GM06990 (cell line): ENCODE data around the gene ZNF502.

Source experiments
- DNase-seq: peaks from one replicate; pipeline ENCODE4 v3.0.0-alpha.2; 2011; ENCODE audit not compliant: insufficient read length; ENCODE audit errors: extremely low read depth
- H3K27me3 ChIP-seq: replicated peaks from 2 replicates; pipeline ENCODE4 v1.6.0; 2011; ENCODE audit warnings: low read length; ENCODE audit not compliant: control insufficient read depth, insufficient read depth
- H3K36me3 ChIP-seq: 2 replicates; pipeline ENCODE4 v1.5.1; 2011; ENCODE audit warnings: low read length; ENCODE audit not compliant: control insufficient read depth, insufficient read depth
- H3K4me3 ChIP-seq: replicated peaks from 2 replicates; pipeline ENCODE4 v1.5.1; 2011; ENCODE audit warnings: low read depth, mild to moderate bottlenecking, control low read depth, low read length
- CTCF ChIP-seq: IDR thresholded peaks from 2 replicates; pipeline ENCODE4 v1.5.1; 2011; ENCODE audit warnings: low read length, control low read depth, mild to moderate bottlenecking, inconsistent platforms; ENCODE audit not compliant: insufficient read depth, poor library complexity, severe bottlenecking

The ZNF502 gene

GRCh38 chr3:44761424-44762169 is 49.1 kb downstream of the ZNF502 start, which contains the start of the genes KIAA1143 and KIF15:
Gene KIAA1143, minus strand, starts transcription at chr3:44761619. Its CDS starts 17 bp downstream, at chr3:44761602.
Gene KIF15, plus strand, starts transcription at chr3:44761794. Its CDS starts 72 bp downstream, at chr3:44761866.
- peaks cover 4% of the 10 kb centered on the region for H3K36me3 ChIP-seq
- DNase-seq, result peak; percentile 96
- TF ChIP-seq CTCF, result peak; percentile 24
- H3K4me3 ChIP-seq, result peak within 1 kb of the TSS; percentile 97
- H3K27me3 ChIP-seq, result no peaks in the 10 kb centered on the region

- TF ChIP-seq CTCF, result no peak
- no peak for DNase-seq
- H3K27me3 ChIP-seq, result no peaks in the 10 kb centered on the region
- peaks cover 4% of the 10 kb centered on the region for H3K36me3 ChIP-seq
- peak overlapping the region; percentile 97 for H3K4me3 ChIP-seq
Observed at GRCh38 chr3:44762170-44762677, 49.8 kb downstream of the ZNF502 start.

GRCh38 chr3:44762690-44763089 is 50.2 kb downstream of the ZNF502 start:
- TF ChIP-seq CTCF, result no peak
- Histone ChIP-seq H3K36me3 (peaks cover 4% of the 10 kb centered on the region), H3K27me3 (no peaks in the 10 kb centered on the region), H3K4me3 (peak overlapping the region; percentile 97)
- no peak for DNase-seq

DNA sequence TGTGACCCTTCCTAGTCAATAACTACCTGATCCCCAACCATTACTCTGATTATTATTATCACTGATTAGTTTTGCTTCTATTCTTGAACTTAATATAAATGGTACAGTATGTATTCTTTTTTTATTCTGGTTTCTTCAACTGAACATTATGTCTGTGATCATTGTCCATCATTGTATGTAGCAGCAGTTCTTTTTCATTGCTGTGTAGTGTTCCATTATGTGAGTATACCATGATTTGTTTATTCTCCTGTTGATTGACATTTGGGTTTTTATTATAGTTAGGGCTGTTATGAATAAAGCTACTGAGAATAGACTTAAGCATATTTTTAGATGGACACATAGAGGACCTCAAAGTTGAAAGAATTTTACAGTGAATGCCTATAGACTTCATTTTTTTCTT is 51.8 kb downstream of the ZNF502 start:
- TF ChIP-seq CTCF, result no peak
- Histone ChIP-seq H3K4me3 (no peak overlapping the region), H3K27me3 (no peaks in the 10 kb centered on the region), H3K36me3 (peaks cover 4% of the 10 kb centered on the region)
- no peak for DNase-seq

DNA sequence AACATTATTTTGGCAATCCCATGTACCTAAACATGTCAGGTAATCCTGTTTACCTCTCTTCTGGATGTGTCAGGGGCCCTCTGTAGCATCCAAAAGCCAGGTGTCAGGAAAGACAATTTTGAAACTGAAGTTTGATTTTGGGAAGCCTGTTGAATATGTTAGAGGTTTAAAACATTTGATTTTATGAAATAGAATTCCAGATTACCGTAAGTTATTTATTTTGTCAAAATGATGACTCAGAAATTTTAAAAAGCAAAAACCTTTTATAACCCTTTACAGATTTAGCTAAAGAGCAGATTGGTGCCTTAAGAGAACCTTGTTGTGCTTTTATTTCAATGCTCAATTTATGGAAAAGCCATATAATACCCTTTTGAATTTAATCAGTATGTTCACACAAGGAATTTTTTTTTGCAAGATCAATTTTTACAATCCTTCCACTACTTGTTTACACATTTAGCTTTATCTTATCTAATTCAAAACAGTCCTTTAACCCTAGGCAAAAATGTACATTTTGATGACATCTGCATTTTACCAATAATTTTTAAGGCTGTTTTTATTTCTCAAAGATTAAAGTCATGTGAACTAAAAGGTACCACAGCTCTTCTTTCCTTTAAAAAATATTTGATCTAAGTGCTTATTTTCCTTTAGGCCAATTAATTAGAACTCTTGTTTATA is 59.1 kb downstream of the ZNF502 start:
- no peak for DNase-seq
- H3K27me3 ChIP-seq, result no peaks in the 10 kb centered on the region
- TF ChIP-seq CTCF, result no peak
- no peak overlapping the region for H3K4me3 ChIP-seq
- no peaks in the 10 kb centered on the region; the same call in 1 of the 2 replicates for H3K36me3 ChIP-seq
